Heart left ventricle (tissue), 16 donors: Measurements from ENCODE around the gene ADCY10. TPM values are rescaled to one million over a fixed set of nuclear protein-coding genes. Genes with fewer than 3 reads are reported as not detected.
"Not testable (repeated sequence)": the region's sequence is repeated elsewhere in the genome, so short reads cannot be mapped to it uniquely, and the experiment has no call there.

Source experiments
- ATAC-seq, 4 donors: fragments of 200-7000 bp; cut with Tn5 transposase; one replicate each; pipeline ENCODE4 v1.9.1; 2020 to 2022; ENCODE audit warnings: moderate library complexity in 4 of 4, mild to moderate bottlenecking in 3 of 4, moderate number of reproducible peaks in 1 of 4
- DNase-seq, 5 donors: peaks; one replicate each; pipeline ENCODE4 v3.0.0-alpha.2; 2020
- H3K27ac ChIP-seq, 12 donors: fragments of 200-600 bp; sonication (generic) in 4 of 12; one replicate each; pipeline versions ENCODE4 v1.5.0 to v1.8.0; 2016 to 2022; ENCODE audit warnings: mild to moderate bottlenecking in 2 of 12
- H3K27me3 ChIP-seq, 9 donors: fragments of 200-600 bp; sonication (generic) in 2 of 9; one replicate each; pipeline versions ENCODE4 v1.5.1 to v1.8.0; 2016 to 2022; ENCODE audit warnings: mild to moderate bottlenecking in 3 of 9
- H3K36me3 ChIP-seq, 9 donors: fragments of 200-600 bp; sonication (generic) in 2 of 9; one replicate each; pipeline versions ENCODE4 v1.5.0 to v1.8.0; 2018 to 2022; ENCODE audit warnings: mild to moderate bottlenecking in 2 of 9
- H3K4me1 ChIP-seq, 12 donors: fragments of 200-600 bp; sonication (generic) in 4 of 12; one replicate each; pipeline versions ENCODE4 v1.5.0 to v1.8.0; 2016 to 2022; ENCODE audit warnings: mild to moderate bottlenecking in 3 of 12
- H3K4me3 ChIP-seq, 12 donors: fragments of 200-600 bp; sonication (generic) in 4 of 12; one replicate each; pipeline versions ENCODE4 v1.5.0 to v1.8.0; 2017 to 2022; ENCODE audit warnings: mild to moderate bottlenecking in 9 of 12, moderate library complexity in 4 of 12
- H3K9me3 ChIP-seq, 12 donors: fragments of 200-600 bp; sonication (generic) in 4 of 12; one replicate each; pipeline versions ENCODE4 v1.5.0 to v1.8.0; 2016 to 2022; ENCODE audit warnings: mild to moderate bottlenecking in 1 of 12
- CTCF ChIP-seq, 12 donors: fragments of 200-600 bp; sonication (generic) in 4 of 12; IDR thresholded peaks; one replicate each; pipeline versions ENCODE4 v1.5.0 to v1.8.0; 2018 to 2022; ENCODE audit warnings: antibody characterized with exemption in 12 of 12, mild to moderate bottlenecking in 5 of 12
- POLR2A ChIP-seq, 2 donors: fragments of 450-650 bp; IDR thresholded peaks; one replicate each; pipeline ENCODE4 v1.6.1; 2017; ENCODE audit warnings: antibody characterized with exemption in 2 of 2, mild to moderate bottlenecking in 2 of 2, moderate library complexity in 2 of 2
- WGBS, 4 donors: extraction: QIAGEN DNeasy Blood & Tissue Kit in 2 of 4; methylation state at CpG; one replicate each; pipeline versions ENCODE4 v1.1.5 to v1.1.7; 2013 to 2018; 5-methylcytosine and 5-hydroxymethylcytosine counted together
- intact Hi-C, 10 donors: fragments of 100-400 bp; cut with DNase I; formaldehyde crosslinking; loops; one replicate each; pipeline versions ENCODE4 v1.11.1 to v1.14.2; 2022
- polyA plus RNA-seq, 2 donors: library from polyadenylated mRNA; stranded (reverse); fragments of 200-250 nt; gene quantifications; one replicate each; pipeline ENCODE4 v1.2.3, GENCODE V29; 2013
- total RNA-seq, 9 donors: library from RNA; depleted of rRNA in 2 of 9; stranded (reverse); fragments of >200 nt in 2 of 9; fragmentation: NEBNext Ultra II Directional in 3 of 9; extraction: Animal tissue kit (Norgen Biotek cat#: 25700) in 3 of 9; gene quantifications; one replicate each; pipeline versions ENCODE4 v1.1.0 to v1.2.4, GENCODE V29; 2016 to 2023
- donor health status: ischemic (EF 13 %, LVEDD 7.1; RV severe dilation, severe dysfunction).
- donor health status: healthy with polysubstance abuse.
- donor health status: DM: no; HTN: yes; CAD: no.
- donor health status: DM: no; HTN: no; CAD: no.
- donor health status: ischemic (EF 25% LVEDD 6.9; RV normal size, moderate dysfunction).
- donor health status: ischemic (EF 25% LVEDD 5.7; RV mildly dilated, moderate dysfunction).
- donor health status: healthy.
- donor health status: DM: yes; HTN: yes; CAD: no.
- donor health status: ischemic (EF 35%, LVEDD 5.7; RV mildly dilated, moderate dysfunction).
- donor health status: nonischemic (EF 11% LVEDD 7.7; RV severe dilation, severe dysfunction).
- donor health status: DM: yes; HTN: yes; CAD: no.
- donor health status: PGD.
- donor health status: ischemic (EF 29% LVEDD 5.4; RV normal size, mild dysfunction).
- donor health status: nonischemic (EF 23%, LVEDD 6.1; RV moderate dilation, normal function).

The ADCY10 gene
- total and polyA plus RNA-seq, 11 donors = 0.07 to 0.83 (median 0.32) TPM; not detected in 1

GRCh38 chr1:167839009-167839408 lies 74.9 kb downstream of the ADCY10 start:
- H3K4me1 ChIP-seq = no peaks in the 10 kb centered on the region
- H3K4me3 ChIP-seq = no peak overlapping the region
- H3K36me3 ChIP-seq = no peaks in the 10 kb centered on the region
- 81 to 89% (median 84%) methylated on average over 2 of the region's 2 CpGs for WGBS, 4 donors
- H3K27ac ChIP-seq = no peak overlapping the region
- no peaks in the 10 kb centered on the region for H3K9me3 ChIP-seq
- H3K27me3 ChIP-seq = no peaks in the 10 kb centered on the region
- intact Hi-C loops = loop anchor here in 1 of 10 donors (10.0 kb wide), 1 partner anchor 66 kb away; no protein-coding TSS in a partner anchor
- ATAC-seq (no peak), DNase-seq (no peak)
- no peak for TF ChIP-seq CTCF (IDR thresholded peaks at IDR 0.05)
- TF ChIP-seq POLR2A (IDR thresholded peaks at IDR 0.05) = no peak

- H3K36me3 ChIP-seq = no peaks in the 10 kb centered on the region
- intact Hi-C loops = loop anchor here in 1 of 10 donors (10.0 kb wide), 1 partner anchor 67 kb away; no protein-coding TSS in a partner anchor
- H3K9me3 ChIP-seq = no peaks in the 10 kb centered on the region
- no peak for ATAC-seq
- H3K4me1 ChIP-seq = no peaks in the 10 kb centered on the region
- no peaks in the 10 kb centered on the region for H3K27me3 ChIP-seq
- TF ChIP-seq CTCF (IDR thresholded peaks at IDR 0.05) = no peak
- no peak for TF ChIP-seq POLR2A (IDR thresholded peaks at IDR 0.05)
- no peak for DNase-seq
- 44 to 100% (median 87%) methylated on average over 2 of the region's 2 CpGs for WGBS, 4 donors
- H3K4me3 ChIP-seq = no peak overlapping the region
- no peak overlapping the region for H3K27ac ChIP-seq
Observed at GRCh38 chr1:167837326-167837725, 76.6 kb downstream of the ADCY10 start.

GRCh38 chr1:167836197-167836596 lies 77.7 kb downstream of the ADCY10 start:
- Histone ChIP-seq H3K4me3 (no peak overlapping the region), H3K4me1 (no peaks in the 10 kb centered on the region), H3K36me3 (no peaks in the 10 kb centered on the region), H3K9me3 (no peaks in the 10 kb centered on the region), H3K27me3 (no peaks in the 10 kb centered on the region), H3K27ac (no peak overlapping the region)
- 54 to 67% (median 59%) methylated on average over 4 of the region's 4 CpGs for WGBS, 4 donors
- no peak for TF ChIP-seq POLR2A (IDR thresholded peaks at IDR 0.05)
- no peak for DNase-seq
- intact Hi-C loops = loop anchor here in 1 of 10 donors (10.0 kb wide), 1 partner anchor 69 kb away; no protein-coding TSS in a partner anchor
- no peak for ATAC-seq

GRCh38 chr1:167833904-167834303 lies 80.0 kb downstream of the ADCY10 start:
- Histone ChIP-seq H3K4me3 (no peak overlapping the region), H3K36me3 (no peaks in the 10 kb centered on the region), H3K27me3 (no peaks in the 10 kb centered on the region), H3K27ac (no peak overlapping the region), H3K9me3 (no peaks in the 10 kb centered on the region), H3K4me1 (no peaks in the 10 kb centered on the region)
- ATAC-seq = no peak
- no peak for DNase-seq
- intact Hi-C loops = loop anchor here in 1 of 10 donors (10.0 kb wide), 1 partner anchor 71 kb away; no protein-coding TSS in a partner anchor
- TF ChIP-seq POLR2A (IDR thresholded peaks at IDR 0.05) = no peak
- TF ChIP-seq CTCF (IDR thresholded peaks at IDR 0.05) = no peak

GRCh38 chr1:167832693-167833092 lies 81.2 kb downstream of the ADCY10 start:
- Histone ChIP-seq H3K4me3 (no peak overlapping the region), H3K36me3 (no peaks in the 10 kb centered on the region), H3K9me3 (no peaks in the 10 kb centered on the region), H3K27ac (no peak overlapping the region), H3K4me1 (no peaks in the 10 kb centered on the region), H3K27me3 (no peaks in the 10 kb centered on the region)
- DNase-seq (no peak), ATAC-seq (no peak)
- intact Hi-C loops = loop anchor here in 1 of 10 donors (10.0 kb wide), 1 partner anchor 72 kb away; no protein-coding TSS in a partner anchor
- TF ChIP-seq CTCF (IDR thresholded peaks at IDR 0.05) (no peak), POLR2A (IDR thresholded peaks at IDR 0.05) (no peak)
- WGBS, 4 donors = 87 to 91% (median 89%) methylated on average over 4 to 5 of the region's 5 CpGs

- not testable (repeated sequence) for DNase-seq, H3K27ac ChIP-seq, ATAC-seq, H3K36me3 ChIP-seq, H3K9me3 ChIP-seq, H3K4me1 ChIP-seq, H3K27me3 ChIP-seq, H3K4me3 ChIP-seq
- intact Hi-C loops = loop anchor here in 1 of 10 donors (10.0 kb wide), 1 partner anchor 74 kb away; no protein-coding TSS in a partner anchor
- WGBS, 4 donors = 81 to 90% (median 84%) methylated on average over 5 of the region's 5 CpGs
Observed at GRCh38 chr1:167830668-167831067, 83.3 kb downstream of the ADCY10 start.
